ENCODE measurements around the gene QARS1. TPM values are rescaled to one million over a fixed set of nuclear protein-coding genes. Genes with fewer than 3 reads are reported as not detected.

QARS1 gene
- total and polyA plus RNA-seq, 2 of the 8 experiments (the other 6 are each of a cell fraction or from before 2014, with no cell fraction given) = 353 to 581 TPM

DNA sequence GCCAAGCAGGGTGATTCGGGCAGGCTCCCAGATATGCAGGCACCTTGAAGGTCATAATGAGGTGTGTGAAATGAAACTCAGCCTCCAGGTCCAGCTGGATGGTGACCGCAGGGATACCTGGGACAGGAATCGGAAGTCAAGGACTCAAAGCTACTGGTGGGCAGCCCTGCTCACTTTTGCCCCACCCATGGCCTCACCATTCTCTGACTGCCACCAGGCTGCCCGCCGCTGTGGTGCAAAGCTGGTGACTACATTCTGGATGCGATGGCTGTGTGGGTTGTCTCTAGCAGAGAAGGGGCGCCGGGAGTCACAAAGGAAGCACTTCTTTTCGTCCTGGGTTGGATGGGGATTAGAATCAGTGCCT is 27.5 kb upstream of the QARS1 start:
- Histone ChIP-seq H3K14ac (ENCODE audit: insufficient read length) (no peak overlapping the region), H3K18ac (ENCODE audit: extremely low read depth, low read length) (no peak overlapping the region), H3K79me2 (ENCODE audit: control insufficient read depth in 1 of 2, insufficient read depth in 2 of 2, low read length in 2 of 2) (no peaks in the 10 kb centered on the region), H3K4ac (replicated peaks; ENCODE audit: insufficient read length, low read depth, low read length) (peak overlapping the region; percentile 60), H3K9me3 (ENCODE audit: insufficient read depth in 2 of 2, low read depth in 1 of 2, low read length in 1 of 2) (no peaks in the 10 kb centered on the region), H3K9ac (replicated peaks in 1 of 4; ENCODE audit: extremely low read depth in 1 of 4, low read depth in 3 of 4, low read length in 3 of 4) (peak overlapping the region in 3 of 4 experiments; percentile 24 to 48 (median 36); a peak in 5 of 7 replicates), H3K4me3 (ENCODE audit: extremely low read depth in 1 of 4, insufficient read depth in 2 of 4, low read depth in 3 of 4, low read length in 4 of 4) (peak overlapping the region; percentile 62 to 92 (median 81)), H4K91ac (replicated peaks; ENCODE audit: insufficient read length, low read length) (peak overlapping the region; percentile 87), H3K79me1 (ENCODE audit: low read depth, low read length) (0 out of 2 replicates have a peak, but pooled peaks cover 4% of the 10 kb centered on the region), H4K8ac (ENCODE audit: extremely low read depth, insufficient read depth, low read length) (no peak overlapping the region), H3K4me2 (ENCODE audit: insufficient read depth in 1 of 2, low read depth in 2 of 2, low read length in 2 of 2) (peak overlapping the region; percentile 76 to 90), H2BK12ac (ENCODE audit: low read depth, low read length) (peak overlapping the region; percentile 71; the same call in 1 of the 2 replicates), H2BK5ac (ENCODE audit: low read depth, low read length) (peak overlapping the region; percentile 89), H3K23me2 (ENCODE audit: low read depth, low read length) (peaks cover 12% of the 10 kb centered on the region), H4K20me1 (replicated peaks in 1 of 2; ENCODE audit: control insufficient read depth in 1 of 2, insufficient read depth in 2 of 2, low read length in 2 of 2) (peaks cover 0 to 4% of the 10 kb centered on the region in 2 experiments), H3K23ac (ENCODE audit: insufficient read length) (no peak overlapping the region), H3K4me1 (replicated peaks in 1 of 4; ENCODE audit: control insufficient read depth in 3 of 4, insufficient read depth in 4 of 4, low read length in 3 of 4) (peaks cover 0 to 8% (median 7%) of the 10 kb centered on the region in 4 experiments; a peak in 6 of 7 replicates), H2AFZ (ENCODE audit: low read length) (no peak overlapping the region), H2BK120ac (replicated peaks; ENCODE audit: low read depth, low read length) (no peak overlapping the region), H2BK15ac (ENCODE audit: low read length) (no peak overlapping the region), H3K27ac (ENCODE audit: low read depth, low read length) (peak overlapping the region; percentile 10; the same call in 1 of the 2 replicates), H3K56ac (replicated peaks; ENCODE audit: insufficient read length, low read depth, low read length) (no peak overlapping the region), H3K27me3 (replicated peaks in 1 of 4; ENCODE audit: control insufficient read depth in 3 of 4, extremely low read depth in 1 of 4, insufficient read depth in 3 of 4, low read length in 3 of 4) (no peaks in the 10 kb centered on the region), H2AK5ac (ENCODE audit: low read depth, low read length) (peak overlapping the region; percentile 75; the same call in 1 of the 2 replicates), H4K5ac (ENCODE audit: insufficient read length, low read depth, low read length) (no peak overlapping the region), H3K36me3 (ENCODE audit: control insufficient read depth in 2 of 4, insufficient read depth in 4 of 4, low read length in 3 of 4) (0 out of 8 replicates have a peak, but pooled peaks cover 0 to 2% (median 0%) of the 10 kb centered on the region in 4 experiments), H2BK20ac (ENCODE audit: low read length) (no peak overlapping the region)
- POLR2A ChIA-PET (ENCODE audit: partially characterized antibody) = interaction anchor here (0.6 to 2.4 kb wide), 16 partner anchors 11 to 280 kb away, joined by 3 to 19 read pairs (median 4); partner anchors contain the start of genes NDUFAF3, QARS1, RHOA and USP19
- FAIRE-seq (no peak), DNase-seq (ENCODE audit: low read depth in 1 of 2, low spot score in 2 of 2) (no peak)
- WGBS, 2 experiments (ENCODE audit: extremely low coverage in 1 of 2, insufficient coverage in 1 of 2, insufficient read length in 1 of 2, insufficient replicate concordance in 2 of 2, low coverage in 1 of 2, low lambda C conversion rate in 2 of 2, missing lambda C conversion rate in 1 of 2) = 66% methylated on average over 9 of the region's 9 CpGs; no CpG with 5 or more reads in 1 of the 2 experiments
- CTCF ChIA-PET (ENCODE audit: partially characterized antibody) = interaction anchor here (0.7 to 5.5 kb wide), 13 partner anchors 10 to 283 kb away, joined by 3 to 43 read pairs (median 3); partner anchors contain the start of genes KLHDC8B and USP19
- TF ChIP-seq SUZ12 (IDR thresholded peaks at IDR 0.05; ENCODE audit: low read length) (no peak), GABPA (IDR thresholded peaks at IDR 0.05; ENCODE audit: borderline replicate concordance, insufficient read depth, low read length) (no peak), SIX5 (IDR thresholded peaks at IDR 0.05; ENCODE audit: low read depth, low read length) (no peak), KDM5A (IDR thresholded peaks at IDR 0.05; ENCODE audit: low read length) (no peak), SAP30 (IDR thresholded peaks at IDR 0.05; ENCODE audit: insufficient read depth, insufficient replicate concordance, low read length) (no peak), CHD1 (IDR thresholded peaks at IDR 0.05; ENCODE audit: low read depth, low read length) (no peak), TAF1 (IDR thresholded peaks at IDR 0.05; ENCODE audit: low read depth, low read length) (no peak), SRF (IDR thresholded peaks at IDR 0.05; ENCODE audit: low read depth, low read length) (no peak), PHF8 (conservative IDR thresholded peaks at IDR 0.05; ENCODE audit: low read depth, low read length) (no peak)
- TF ChIP-seq, protein P1, sequence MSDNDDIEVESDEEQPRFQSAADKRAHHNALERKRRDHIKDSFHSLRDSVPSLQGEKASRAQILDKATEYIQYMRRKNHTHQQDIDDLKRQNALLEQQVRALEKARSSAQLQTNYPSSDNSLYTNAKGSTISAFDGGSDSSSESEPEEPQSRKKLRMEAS (IDR thresholded peaks at IDR 0.05) = no peak

Measured in H1 (cell line).